ENCODE measurements around the gene SGPL1.
"Not testable (repeated sequence)": the region's sequence is repeated elsewhere in the genome, so short reads cannot be mapped to it uniquely, and the experiment has no call there.

Gene SGPL1, protein sequence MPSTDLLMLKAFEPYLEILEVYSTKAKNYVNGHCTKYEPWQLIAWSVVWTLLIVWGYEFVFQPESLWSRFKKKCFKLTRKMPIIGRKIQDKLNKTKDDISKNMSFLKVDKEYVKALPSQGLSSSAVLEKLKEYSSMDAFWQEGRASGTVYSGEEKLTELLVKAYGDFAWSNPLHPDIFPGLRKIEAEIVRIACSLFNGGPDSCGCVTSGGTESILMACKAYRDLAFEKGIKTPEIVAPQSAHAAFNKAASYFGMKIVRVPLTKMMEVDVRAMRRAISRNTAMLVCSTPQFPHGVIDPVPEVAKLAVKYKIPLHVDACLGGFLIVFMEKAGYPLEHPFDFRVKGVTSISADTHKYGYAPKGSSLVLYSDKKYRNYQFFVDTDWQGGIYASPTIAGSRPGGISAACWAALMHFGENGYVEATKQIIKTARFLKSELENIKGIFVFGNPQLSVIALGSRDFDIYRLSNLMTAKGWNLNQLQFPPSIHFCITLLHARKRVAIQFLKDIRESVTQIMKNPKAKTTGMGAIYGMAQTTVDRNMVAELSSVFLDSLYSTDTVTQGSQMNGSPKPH

GRCh38 chr10:70815504-70816219, at the start of gene SGPL1:
Gene SGPL1, plus strand, starts transcription at chr10:70815948. Its CDS starts 906 bp downstream, at chr10:70816854.
- H3K27ac ChIP-seq = peak within 1 kb of the TSS; percentile 88
- TF ChIP-seq, protein P1, sequence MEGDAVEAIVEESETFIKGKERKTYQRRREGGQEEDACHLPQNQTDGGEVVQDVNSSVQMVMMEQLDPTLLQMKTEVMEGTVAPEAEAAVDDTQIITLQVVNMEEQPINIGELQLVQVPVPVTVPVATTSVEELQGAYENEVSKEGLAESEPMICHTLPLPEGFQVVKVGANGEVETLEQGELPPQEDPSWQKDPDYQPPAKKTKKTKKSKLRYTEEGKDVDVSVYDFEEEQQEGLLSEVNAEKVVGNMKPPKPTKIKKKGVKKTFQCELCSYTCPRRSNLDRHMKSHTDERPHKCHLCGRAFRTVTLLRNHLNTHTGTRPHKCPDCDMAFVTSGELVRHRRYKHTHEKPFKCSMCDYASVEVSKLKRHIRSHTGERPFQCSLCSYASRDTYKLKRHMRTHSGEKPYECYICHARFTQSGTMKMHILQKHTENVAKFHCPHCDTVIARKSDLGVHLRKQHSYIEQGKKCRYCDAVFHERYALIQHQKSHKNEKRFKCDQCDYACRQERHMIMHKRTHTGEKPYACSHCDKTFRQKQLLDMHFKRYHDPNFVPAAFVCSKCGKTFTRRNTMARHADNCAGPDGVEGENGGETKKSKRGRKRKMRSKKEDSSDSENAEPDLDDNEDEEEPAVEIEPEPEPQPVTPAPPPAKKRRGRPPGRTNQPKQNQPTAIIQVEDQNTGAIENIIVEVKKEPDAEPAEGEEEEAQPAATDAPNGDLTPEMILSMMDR (conservative IDR thresholded peaks at IDR 0.05) = peak; percentile 98

GRCh38 chr10:70768026-70768685, 47.6 kb upstream of the SGPL1 start:
- not testable (repeated sequence) for H3K27ac ChIP-seq

DNA sequence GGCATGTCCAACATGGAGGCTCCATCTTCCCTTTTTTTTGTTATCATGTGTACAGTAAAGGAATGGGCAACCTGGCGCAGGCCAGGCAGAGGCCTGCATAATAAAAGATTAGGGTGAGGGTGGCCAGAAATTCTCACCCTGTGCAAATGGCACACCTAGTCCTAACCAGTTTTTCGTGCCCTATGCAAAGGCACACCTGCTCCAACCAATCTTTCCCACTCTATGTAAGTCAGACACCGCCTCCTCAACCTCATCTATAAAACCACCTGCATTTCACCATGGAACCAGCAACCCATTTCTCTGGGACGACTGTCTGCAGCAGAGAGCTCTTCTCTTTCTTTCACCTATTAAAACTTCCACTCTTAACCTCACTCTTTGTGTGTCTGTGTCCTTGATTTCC, 46.6 kb upstream of the SGPL1 start:
- H3K27ac ChIP-seq = no peak overlapping the region
- TF ChIP-seq, protein P1 (conservative IDR thresholded peaks at IDR 0.05) = no peak

GRCh38 chr10:70770001-70770400, 45.7 kb upstream of the SGPL1 start:
- TF ChIP-seq, protein P1 (conservative IDR thresholded peaks at IDR 0.05) = no peak
- H3K27ac ChIP-seq = no peak overlapping the region

DNA sequence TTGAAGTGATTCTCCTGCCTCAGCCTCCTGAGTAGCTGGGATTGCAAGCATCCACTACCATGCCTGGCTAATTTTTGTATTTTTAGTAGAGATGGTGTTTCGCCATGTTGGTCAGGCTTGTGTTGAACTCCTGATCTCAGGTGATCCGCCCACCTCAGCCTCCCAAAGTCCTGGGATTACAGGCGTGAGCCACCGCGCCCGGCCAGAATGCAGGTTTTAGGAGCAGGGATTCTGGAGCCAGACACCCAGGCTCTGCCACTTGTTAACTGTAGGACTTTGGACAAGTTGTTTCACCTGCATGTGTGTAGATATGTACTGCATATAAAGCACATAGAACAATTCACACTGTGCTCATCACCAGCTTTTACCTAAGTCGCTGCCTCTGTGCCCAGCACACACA, 45.2 kb upstream of the SGPL1 start:
- H3K27ac ChIP-seq = not testable (repeated sequence)

GRCh38 chr10:70771311-70772194, 44.2 kb upstream of the SGPL1 start:
- TF ChIP-seq, protein P1 (conservative IDR thresholded peaks at IDR 0.05) = no peak
- no peak overlapping the region for H3K27ac ChIP-seq

- TF ChIP-seq, protein P1 (conservative IDR thresholded peaks at IDR 0.05) = no peak
- H3K27ac ChIP-seq = no peak overlapping the region
These were observed 43.1 kb upstream of the SGPL1 start for GRCh38 chr10:70772627-70773026.
